ELF-1 (cell line): ENCODE measurements around the gene POLR1A.
"Not testable (repeated sequence)": the region's sequence is repeated elsewhere in the genome, so short reads cannot be mapped to it uniquely, and the experiment has no call there.

Experiments
- DNase-seq: peaks from one replicate; pipeline ENCODE4 v3.0.0-alpha.2; 2016; ENCODE audit warnings: low read depth, low spot score

Gene POLR1A

DNA sequence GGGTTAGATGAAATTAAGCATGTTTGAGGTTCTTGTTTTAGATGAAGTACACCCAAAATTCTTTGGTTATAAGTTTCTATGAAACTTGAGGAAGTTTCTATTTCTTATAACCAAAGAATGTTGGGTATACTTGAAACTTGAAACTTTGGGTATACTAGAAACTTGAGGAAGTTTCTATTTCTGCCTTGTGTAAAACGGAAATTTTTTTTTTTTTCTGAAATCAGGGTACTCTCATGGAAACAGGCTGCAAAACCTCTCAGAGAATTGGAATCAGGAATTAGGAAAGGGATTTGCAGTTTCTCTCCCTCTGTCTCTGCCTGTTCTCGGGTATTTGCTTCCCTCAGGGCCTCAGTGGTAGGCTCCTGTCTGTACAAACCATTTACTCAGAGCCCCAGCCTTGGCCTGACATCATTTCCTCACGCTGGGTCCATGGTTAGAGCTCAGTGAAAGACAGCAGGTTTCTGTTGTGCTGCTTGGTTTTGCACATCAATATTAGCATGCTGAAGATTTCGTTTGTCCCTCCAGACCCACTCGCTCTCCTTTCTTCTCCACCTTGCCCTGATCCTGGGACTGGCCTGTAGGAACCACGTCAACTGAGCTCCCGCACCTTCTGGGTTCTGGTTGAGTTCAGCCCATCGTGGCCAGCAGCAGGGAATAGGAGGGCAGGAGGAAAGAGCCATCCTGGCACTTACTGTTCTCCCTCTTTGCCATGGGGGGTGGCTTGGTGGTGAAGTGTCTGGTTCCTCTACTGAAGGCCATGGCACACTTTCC lies 106.4 kb downstream of the POLR1A start:
- DNase-seq = no peak

DNA sequence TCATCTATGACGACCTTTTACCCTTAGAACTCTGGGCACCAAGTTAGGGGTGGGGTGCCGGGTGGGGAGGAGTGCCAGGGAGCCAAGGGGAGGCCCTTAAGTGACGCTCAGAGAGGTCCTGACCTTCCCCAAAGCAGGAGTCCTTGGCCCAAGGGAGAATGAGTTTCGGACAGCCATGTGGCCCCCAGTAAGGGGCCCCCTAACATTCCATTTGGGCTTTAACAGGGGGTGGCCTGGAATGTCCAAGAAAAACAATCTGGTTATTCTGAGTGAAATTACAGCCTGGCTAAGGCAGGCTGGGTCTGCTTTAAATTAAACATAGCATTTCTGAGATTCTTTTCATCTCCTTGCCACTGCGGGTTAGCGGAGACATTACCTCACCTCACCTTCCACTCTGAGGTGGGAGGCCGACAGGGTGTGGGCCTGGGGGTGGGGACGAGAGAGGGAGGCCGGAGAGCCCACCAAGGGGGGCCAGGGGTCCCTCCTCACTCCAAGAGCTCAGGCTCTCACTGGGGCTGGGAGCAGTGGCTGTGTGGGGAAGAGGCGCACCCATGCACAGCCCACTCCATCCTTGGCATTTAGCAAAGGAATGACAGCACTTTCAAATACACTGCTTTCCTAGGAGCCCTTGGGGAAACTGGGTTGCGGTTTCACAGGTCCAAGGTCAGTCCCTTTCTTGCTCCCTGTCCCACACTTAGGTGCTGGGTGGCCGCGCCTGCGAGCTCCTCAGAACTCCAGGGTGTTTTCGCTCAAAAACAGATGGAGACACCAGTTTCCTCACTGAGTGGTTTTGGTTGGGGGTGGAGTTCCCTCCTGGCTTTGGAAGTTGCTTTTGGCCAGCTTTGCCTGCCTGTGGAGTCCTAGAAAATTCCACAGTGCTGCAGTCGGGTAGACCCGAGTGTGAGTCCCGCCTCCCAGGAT lies 107.4 kb downstream of the POLR1A start:
- peak; percentile 35 for DNase-seq

DNA sequence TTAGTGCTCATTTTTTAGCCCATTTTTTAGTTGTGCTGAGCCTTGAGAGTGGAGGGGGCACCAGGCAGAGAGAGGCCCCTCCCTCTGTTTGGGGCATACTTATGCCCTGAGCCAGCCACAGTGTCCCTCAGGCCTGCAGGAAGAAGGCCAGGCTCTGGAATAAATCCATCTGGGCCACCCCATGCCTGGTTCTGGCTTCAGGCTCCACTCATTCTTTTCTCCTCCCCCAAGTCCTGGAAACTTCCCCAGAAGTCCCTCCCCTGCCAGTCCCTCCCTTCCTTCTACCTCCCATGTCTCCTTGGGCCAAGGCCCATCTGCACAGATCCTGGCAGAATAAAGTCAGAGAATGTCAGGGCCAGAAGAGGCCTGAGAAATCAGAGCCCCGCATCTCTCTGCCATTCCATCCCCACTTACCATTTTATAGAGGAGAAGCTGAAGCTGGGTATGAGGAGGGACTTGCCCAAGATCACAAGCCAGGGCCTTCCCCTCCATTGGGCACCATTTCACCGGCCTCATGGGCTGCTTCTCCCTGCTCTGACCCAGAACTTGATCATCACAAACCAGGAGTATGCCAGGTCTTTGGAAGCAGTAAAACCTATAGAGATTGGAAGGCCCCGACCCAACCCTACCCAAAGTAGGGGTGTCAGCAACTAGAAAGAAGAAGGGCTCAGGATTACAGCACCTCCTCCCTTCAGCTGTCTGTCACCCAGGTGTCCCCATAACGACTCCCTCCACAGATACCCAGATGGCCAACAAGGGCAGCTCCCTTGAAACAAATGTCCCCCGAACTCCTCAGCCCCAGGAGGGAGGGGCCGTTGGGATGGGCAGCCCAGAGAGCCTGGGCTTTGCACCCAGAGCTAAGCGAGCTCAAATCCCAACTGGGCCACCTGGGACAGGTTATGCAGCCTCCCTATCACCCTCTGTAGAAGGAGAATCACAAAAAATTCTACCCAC lies 108.4 kb downstream of the POLR1A start:
- peak; percentile 26 for DNase-seq

DNA sequence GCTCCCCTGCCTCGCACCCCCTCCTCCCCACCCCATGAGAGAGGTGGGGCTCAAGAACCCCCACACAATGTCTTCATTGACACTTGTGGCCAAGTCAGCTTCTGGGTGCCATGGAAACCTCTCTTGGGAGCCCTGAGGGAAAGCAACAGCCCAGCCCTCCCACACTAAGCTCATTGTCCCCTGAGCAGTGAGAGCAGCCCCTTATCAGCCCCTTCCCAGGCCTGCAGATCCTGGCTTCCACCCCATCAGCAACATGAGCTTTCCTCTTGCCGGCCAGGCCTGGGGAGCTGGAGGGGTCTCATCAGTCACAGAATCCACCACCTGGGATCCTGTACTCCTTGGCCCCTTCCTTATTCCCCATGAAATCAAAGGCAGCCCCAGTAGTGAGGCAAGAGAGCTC lies 109.1 kb downstream of the POLR1A start:
- DNase-seq = peak; percentile 47

GRCh38 chr2:85995648-85996529 lies 109.8 kb downstream of the POLR1A start:
- DNase-seq = no peak

- DNase-seq = no peak
Observed at GRCh38 chr2:85994897-85995647, 110.6 kb downstream of the POLR1A start.

- no peak for DNase-seq
Observed at GRCh38 chr2:85994421-85994777, 111.3 kb downstream of the POLR1A start.

- no peak for DNase-seq
Observed at GRCh38 chr2:85992611-85993010, 113.1 kb downstream of the POLR1A start.

- not testable (repeated sequence) for DNase-seq
Observed at GRCh38 chr2:85992053-85992452, 113.6 kb downstream of the POLR1A start.

GRCh38 chr2:85990084-85990483 lies 115.6 kb downstream of the POLR1A start:
- DNase-seq = no peak

DNA sequence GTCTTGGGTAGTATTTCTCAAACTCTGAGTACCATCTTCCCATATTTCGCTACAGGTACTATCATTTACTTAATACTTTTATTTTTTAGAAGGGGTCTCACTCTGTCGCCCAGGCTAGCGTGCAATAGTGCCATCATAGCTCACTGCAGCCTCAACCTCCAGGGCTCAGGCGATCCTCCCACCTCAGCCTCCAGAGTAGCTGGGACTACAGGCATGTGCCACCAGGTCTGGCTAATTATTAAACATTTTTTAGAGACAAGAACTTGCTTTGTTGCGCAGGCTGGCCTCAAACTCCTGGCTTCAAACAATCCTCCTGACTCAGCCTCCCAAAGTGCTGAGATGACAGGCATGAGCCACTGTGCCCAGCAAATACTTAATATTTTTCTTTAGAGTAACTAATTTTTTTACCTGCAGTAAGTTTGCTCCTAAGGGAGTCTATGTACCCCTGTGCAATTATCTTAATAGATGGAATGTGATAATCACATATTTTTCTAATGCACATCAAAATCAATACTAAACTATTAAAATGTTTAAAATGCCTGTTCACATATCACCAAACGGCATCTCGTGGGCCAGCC lies 116.3 kb downstream of the POLR1A start:
- no peak for DNase-seq

DNA sequence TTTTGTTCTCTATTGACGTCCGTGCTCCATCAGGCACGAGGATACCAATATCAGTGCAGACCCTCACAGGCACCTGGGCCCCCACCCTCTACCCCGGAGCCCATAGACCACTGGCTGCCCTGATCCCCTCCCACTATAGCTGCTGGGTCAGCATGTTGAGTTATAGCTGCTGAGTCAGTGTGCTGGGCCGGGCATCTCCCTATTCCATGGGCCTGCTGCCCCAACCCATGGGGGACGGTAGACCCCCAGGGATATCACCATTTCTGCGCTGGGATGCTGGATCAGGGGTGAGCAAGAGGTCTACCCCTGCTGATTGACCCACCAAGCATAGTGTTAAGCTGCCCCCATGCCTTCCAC lies 116.8 kb downstream of the POLR1A start:
- no peak for DNase-seq

- no peak for DNase-seq
Observed at GRCh38 chr2:85988175-85988913, 117.3 kb downstream of the POLR1A start.

GRCh38 chr2:85987266-85988174 lies 118.2 kb downstream of the POLR1A start:
- no peak for DNase-seq

DNA sequence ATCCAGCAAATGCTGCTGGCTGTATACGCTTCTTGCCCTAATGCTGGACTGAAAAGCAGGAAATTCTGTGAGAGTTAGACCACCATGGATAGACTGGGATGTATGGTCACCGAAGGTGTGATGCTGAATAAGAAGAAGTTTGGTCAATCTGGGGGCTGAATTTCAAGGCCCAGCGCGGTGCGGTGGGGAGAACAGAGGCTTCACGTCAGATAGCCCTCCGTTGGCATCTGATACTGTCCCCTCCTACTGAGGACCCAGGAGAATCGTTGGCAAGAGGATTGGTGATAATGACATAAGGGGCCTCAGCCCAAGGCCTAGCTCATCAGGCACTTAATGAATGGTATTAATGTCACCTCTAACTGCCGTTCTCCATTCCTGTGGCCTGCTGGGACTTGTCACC lies 119.6 kb downstream of the POLR1A start:
- DNase-seq = no peak

DNA sequence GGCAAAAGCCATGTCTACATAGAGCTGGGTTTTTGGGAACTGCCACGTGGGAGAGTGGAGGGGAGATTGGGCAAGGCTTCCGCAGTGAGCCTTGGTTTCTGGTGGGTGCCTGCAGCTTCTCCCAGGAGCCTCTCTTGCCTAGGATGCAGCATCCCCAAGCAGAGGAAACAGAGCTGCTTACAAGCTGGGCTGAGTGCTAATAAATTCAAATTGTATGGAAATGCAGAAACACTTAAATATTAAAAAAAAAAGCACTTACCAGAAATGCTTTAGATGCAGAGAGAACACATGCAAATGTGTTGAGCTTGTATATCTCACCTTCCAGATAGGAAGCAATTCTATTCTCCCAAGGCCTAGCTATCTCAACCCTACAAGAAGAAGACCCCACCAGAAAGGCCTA lies 120.9 kb downstream of the POLR1A start:
- DNase-seq = no peak

DNA sequence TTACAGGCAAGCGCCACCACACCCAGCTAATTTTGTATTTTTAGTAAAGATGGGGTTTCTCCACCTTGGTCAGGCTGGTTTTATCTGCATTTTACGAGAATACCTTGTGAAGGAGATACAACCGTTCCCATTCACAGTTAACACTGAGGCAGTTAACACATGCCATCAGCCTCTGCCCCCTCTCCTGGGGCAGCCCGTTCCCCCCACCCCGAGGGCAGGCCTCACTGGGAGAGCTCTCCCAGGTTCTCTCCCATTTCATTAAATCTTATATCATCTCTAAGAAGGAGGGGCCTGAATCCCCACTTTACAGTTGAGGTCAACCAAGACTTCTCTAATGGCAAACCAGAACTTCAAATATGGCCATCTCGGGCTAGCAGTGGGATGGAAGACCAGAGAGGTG lies 121.9 kb downstream of the POLR1A start:
- no peak for DNase-seq
